Right lobe of liver (tissue), 4 donors: ENCODE data around the gene KPNB1.

ENCODE experiments used
- CTCF ChIP-seq, 4 donors: fragments of 200-600 bp in 3 of 4; fragments of 450-650 bp in 1 of 4; IDR thresholded peaks; one replicate each; pipeline versions ENCODE4 v1.5.1 to v1.8.0; 2016 to 2022; ENCODE audit warnings: antibody characterized with exemption in 4 of 4, mild to moderate bottlenecking in 2 of 4
- POLR2A ChIP-seq: fragments of 450-650 bp; IDR thresholded peaks from one replicate; pipeline ENCODE4 v1.6.1; 2017; ENCODE audit warnings: antibody characterized with exemption, mild to moderate bottlenecking
- donor health status: DM: no; HTN: no; CAD: no.
- donor health status: DM: no; HTN: no; CAD: no.
- donor health status: DM: no; HTN: yes; CAD: no.

GRCh38 chr17:47721725-47722124 is 72.0 kb downstream of the KPNB1 start:
- no peak for TF ChIP-seq CTCF (IDR thresholded peaks at IDR 0.05)
- TF ChIP-seq POLR2A = no peak
